Gastrocnemius medialis (tissue), 4 donors: ENCODE results near the gene SNORC. TPM values are rescaled to one million over a fixed set of nuclear protein-coding genes. Genes with fewer than 3 reads are reported as not detected.
"Not testable (repeated sequence)": the region's sequence is repeated elsewhere in the genome, so short reads cannot be mapped to it uniquely, and the experiment has no call there.

ENCODE experiments used
- ATAC-seq, 2 donors: fragments of 150-250 bp; one replicate each; pipeline ENCODE4 v1.9.1; 2016
- DNase-seq, 2 donors: peaks; one replicate each; pipeline ENCODE4 v3.0.0-alpha.2; 2019
- H3K27ac ChIP-seq, 4 donors: fragments of 200-600 bp; sonication (generic); 1 replicate in 1 of 4; 2 replicates in 3 of 4; pipeline ENCODE4 v1.5.1; 2016 to 2018; ENCODE audit warnings: mild to moderate bottlenecking in 2 of 4, moderate library complexity in 1 of 4
- H3K27me3 ChIP-seq, 3 donors: fragments of 200-600 bp; sonication (generic) in 2 of 3; 1 replicate in 1 of 3; 2 replicates in 2 of 3; pipeline versions ENCODE4 v1.5.1 to v1.6.0; 2016 to 2019; ENCODE audit warnings: mild to moderate bottlenecking in 1 of 3, moderate library complexity in 1 of 3
- H3K36me3 ChIP-seq, 2 donors: fragments of 200-600 bp; sonication (generic) in 1 of 2; one replicate each; pipeline ENCODE4 v1.5.1; 2017 to 2018
- H3K4me1 ChIP-seq, 2 donors: fragments of 200-600 bp; sonication (generic) in 1 of 2; one replicate each; pipeline ENCODE4 v1.5.1; 2016 to 2017; ENCODE audit warnings: mild to moderate bottlenecking in 2 of 2
- H3K4me3 ChIP-seq, 4 donors: fragments of 200-600 bp; sonication (generic) in 3 of 4; 1 replicate in 1 of 4; 2 replicates in 3 of 4; pipeline ENCODE4 v1.5.1; 2016 to 2019; ENCODE audit warnings: mild to moderate bottlenecking in 2 of 4
- H3K9me3 ChIP-seq, 3 donors: fragments of 200-600 bp; sonication (generic) in 2 of 3; 1 replicate in 1 of 3; 2 replicates in 2 of 3; pipeline ENCODE4 v1.5.1; 2016 to 2019
- CTCF ChIP-seq, 5 experiments: fragments of 450-650 bp in 3 of 5; fragments of 200-600 bp in 2 of 5; sonication (generic) in 2 of 5; IDR thresholded peaks in 4 of 5; conservative IDR thresholded peaks in 1 of 5; 1 replicate in 4 of 5; 2 replicates in 1 of 5; pipeline ENCODE4 v1.5.1; 2016 to 2019; ENCODE audit warnings: antibody characterized with exemption in 5 of 5, mild to moderate bottlenecking in 3 of 5, moderate library complexity in 3 of 5
- POLR2A ChIP-seq, 2 donors: fragments of 450-650 bp; IDR thresholded peaks; one replicate each; pipeline ENCODE4 v1.6.1; 2017; ENCODE audit warnings: antibody characterized with exemption in 2 of 2, mild to moderate bottlenecking in 2 of 2, moderate library complexity in 2 of 2
- in situ Hi-C, 4 donors: fragments of 200-750 bp; cut with MboI; loops; one replicate each; pipeline versions ENCODE4 v1.15.0 to v1.8.0; 2017; ENCODE audit warnings: low sequenced_read_pairs in 4 of 4
- intact Hi-C: fragments of 100-400 bp; cut with DNase I; formaldehyde crosslinking; loops from one replicate; pipeline ENCODE4 v1.15.1; 2023; ENCODE audit warnings: low total_unique reads
- total RNA-seq, 4 donors: library from RNA; depleted of rRNA; stranded (reverse); fragments of >200 nt; gene quantifications; one replicate each; pipeline versions ENCODE4 v1.1.0 to v1.2.3, GENCODE V29; 2016

SNORC gene
- total RNA-seq, 4 donors from 2014 or later = 0.12 to 4.1 (median 1.1) TPM

DNA sequence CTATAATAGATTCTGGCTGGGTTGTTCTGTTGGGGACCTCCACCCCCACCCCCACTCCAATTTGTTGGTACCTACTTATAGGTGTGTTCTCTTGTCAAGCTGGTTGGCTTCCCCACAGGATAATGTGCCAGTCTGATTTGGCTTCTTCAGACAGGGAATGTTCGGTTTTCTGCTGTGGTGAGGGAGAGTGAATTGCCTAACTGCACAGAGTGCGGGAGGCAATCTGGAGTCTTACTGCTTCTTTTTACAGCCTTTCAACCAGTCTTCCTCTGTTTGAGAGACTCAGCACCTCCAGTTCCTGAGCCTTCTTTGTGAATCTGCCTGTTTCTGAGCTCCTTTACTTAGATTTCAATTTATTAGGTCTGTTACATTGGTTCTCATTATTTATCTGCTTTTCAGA, 27.4 kb upstream of the SNORC start:
- TF ChIP-seq CTCF (IDR thresholded peaks at IDR 0.05 in 4 of 5, conservative IDR thresholded peaks at IDR 0.05 in 1 of 5) = no peak
- TF ChIP-seq POLR2A (IDR thresholded peaks at IDR 0.05) = no peak
- DNase-seq = no peak
- Histone ChIP-seq H3K36me3 (peaks cover 0 to 80% of the 10 kb centered on the region in 2 donors), H3K9me3 (no peaks in the 10 kb centered on the region), H3K27ac (no peak overlapping the region), H3K27me3 (no peaks in the 10 kb centered on the region), H3K4me1 (peaks cover 4 to 19% of the 10 kb centered on the region in 2 donors), H3K4me3 (no peak overlapping the region)
- intact Hi-C loops (no loop called here), in situ Hi-C loops (no loop called here)
- ATAC-seq = no peak

DNA sequence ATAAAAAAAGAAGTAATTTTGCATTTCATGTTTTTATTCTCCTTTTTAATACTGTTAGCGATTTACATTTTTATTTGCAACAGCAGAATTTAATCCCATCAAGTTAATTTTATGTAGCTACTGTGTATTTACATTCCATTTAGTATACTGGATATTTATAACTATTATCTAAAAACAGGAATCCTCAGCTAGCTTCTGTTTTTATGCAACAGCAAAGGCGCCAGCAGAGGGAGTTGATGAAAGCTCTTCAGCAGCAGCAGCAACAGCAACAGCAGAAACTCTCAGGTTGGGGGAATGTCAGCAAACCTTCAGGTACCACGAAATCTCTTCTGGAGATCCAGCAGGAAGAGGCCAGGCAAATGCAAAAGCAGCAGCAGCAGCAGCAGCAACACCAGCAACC, 26.2 kb upstream of the SNORC start:
- peaks cover 0 to 10% of the 10 kb centered on the region in 2 donors for H3K4me1 ChIP-seq
- H3K9me3 ChIP-seq = no peaks in the 10 kb centered on the region
- no peaks in the 10 kb centered on the region for H3K27me3 ChIP-seq
- intact Hi-C loops (no loop called here), in situ Hi-C loops (no loop called here)
- TF ChIP-seq CTCF (IDR thresholded peaks at IDR 0.05 in 4 of 5, conservative IDR thresholded peaks at IDR 0.05 in 1 of 5) (no peak), POLR2A (IDR thresholded peaks at IDR 0.05) (no peak)
- ATAC-seq (no peak), DNase-seq (no peak)
- no peak overlapping the region for H3K4me3 ChIP-seq
- peaks cover 0 to 91% of the 10 kb centered on the region in 2 donors for H3K36me3 ChIP-seq
- no peak overlapping the region for H3K27ac ChIP-seq

GRCh38 chr2:232846055-232846454, 24.0 kb upstream of the SNORC start:
- no peak overlapping the region for H3K27ac ChIP-seq
- TF ChIP-seq CTCF (IDR thresholded peaks at IDR 0.05 in 4 of 5, conservative IDR thresholded peaks at IDR 0.05 in 1 of 5) (no peak), POLR2A (IDR thresholded peaks at IDR 0.05) (no peak)
- no peak for DNase-seq
- in situ Hi-C loops = no loop called here
- H3K4me1 ChIP-seq = no peaks in the 10 kb centered on the region
- H3K9me3 ChIP-seq = no peaks in the 10 kb centered on the region
- no peak for ATAC-seq
- H3K4me3 ChIP-seq = no peak overlapping the region
- intact Hi-C loops = no loop called here
- peaks cover 0 to 95% of the 10 kb centered on the region in 2 donors for H3K36me3 ChIP-seq
- H3K27me3 ChIP-seq = no peaks in the 10 kb centered on the region

DNA sequence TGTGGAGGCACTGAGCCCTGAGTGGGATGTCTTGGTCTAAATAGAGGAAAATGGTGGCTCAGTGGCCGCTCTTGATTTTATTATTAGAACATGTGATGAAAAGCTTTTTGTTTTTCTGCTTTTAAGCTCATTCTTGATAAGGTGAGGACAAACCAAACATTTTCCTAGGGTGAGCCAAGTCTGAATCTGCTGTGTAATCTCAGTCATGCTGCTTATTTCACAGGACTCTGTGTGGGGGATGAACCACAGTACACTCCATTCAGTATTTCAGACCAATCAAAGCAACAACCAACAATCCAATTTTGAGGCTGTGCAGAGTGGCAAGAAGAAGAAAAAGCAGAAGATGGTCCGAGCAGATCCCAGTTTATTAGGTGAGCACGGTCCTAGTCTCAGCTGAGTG, 20.0 kb upstream of the SNORC start:
- DNase-seq = no peak
- H3K4me3 ChIP-seq = no peak overlapping the region
- no peaks in the 10 kb centered on the region for H3K27me3 ChIP-seq
- in situ Hi-C loops = loop anchor here in 3 of 4 donors (5.0 to 25.0 kb wide), 3 partner anchors 238 to 407 kb away; partner anchors contain the start of gene ATG16L1 (in 1 of the 3)
- no peak for ATAC-seq
- H3K27ac ChIP-seq = peak overlapping the region in 1 of 4 donors; percentile 85
- H3K4me1 ChIP-seq = peaks cover 17 to 18% of the 10 kb centered on the region in 2 donors
- intact Hi-C loops = no loop called here
- peaks cover 0 to 69% of the 10 kb centered on the region in 2 donors for H3K36me3 ChIP-seq
- no peaks in the 10 kb centered on the region for H3K9me3 ChIP-seq
- no peak for TF ChIP-seq POLR2A (IDR thresholded peaks at IDR 0.05)
- TF ChIP-seq CTCF (IDR thresholded peaks at IDR 0.05 in 4 of 5, conservative IDR thresholded peaks at IDR 0.05 in 1 of 5) = no peak

DNA sequence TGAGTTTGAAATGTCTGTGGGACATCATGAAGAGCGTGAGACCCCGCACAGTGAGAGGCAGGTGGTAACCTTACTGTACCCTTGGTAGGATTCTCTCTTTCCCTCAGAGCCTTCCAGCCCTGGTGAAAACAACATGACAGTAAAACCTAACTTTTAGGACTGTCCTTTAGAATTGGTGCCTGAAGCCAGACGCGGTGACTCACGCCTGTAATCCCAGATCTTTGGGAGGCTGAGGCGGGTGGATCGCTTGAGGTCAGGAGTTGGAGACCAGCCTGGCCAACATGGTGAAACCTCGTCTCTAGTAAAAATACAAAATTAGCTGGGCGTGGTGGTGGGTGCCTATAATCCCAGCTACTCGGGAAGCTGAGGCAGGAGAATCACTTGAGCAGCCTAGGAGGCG, 18.0 kb upstream of the SNORC start:
- Histone ChIP-seq H3K27ac (peak overlapping the region; percentile 70 to 85 (median 80)), H3K36me3 (peaks cover 0 to 52% of the 10 kb centered on the region in 2 donors), H3K4me1 (peaks cover 21 to 33% of the 10 kb centered on the region in 2 donors)
- in situ Hi-C loops = loop anchor here in 3 of 4 donors (5.0 to 25.0 kb wide), 3 partner anchors 240 to 405 kb away; partner anchors contain the start of gene ATG16L1 (in 1 of the 3)
- H3K4me3 ChIP-seq, intact Hi-C loops, H3K9me3 ChIP-seq, ATAC-seq, H3K27me3 ChIP-seq, DNase-seq: not testable (repeated sequence)
